Esophagus muscularis mucosa (tissue), 3 donors: ENCODE measurements around the gene TSSC4.

Experiments
- POLR2A ChIP-seq: fragments of 450-650 bp; IDR thresholded peaks from one replicate; pipeline ENCODE4 v1.6.1; 2017; ENCODE audit warnings: antibody characterized with exemption, moderate library complexity, mild to moderate bottlenecking, low read depth
- TF ChIP-seq, protein P1 (sequence below), 3 experiments: fragments of 200-600 bp in 2 of 3; fragments of 450-650 bp in 1 of 3; sonication (generic) in 2 of 3; IDR thresholded peaks; one replicate each; pipeline ENCODE4 v1.5.1; 2017 to 2019; ENCODE audit warnings: antibody characterized with exemption in 3 of 3, mild to moderate bottlenecking in 2 of 3, moderate library complexity in 1 of 3

GRCh38 chr11:2385156-2386151 is 15.1 kb upstream of the TSSC4 start:
- TF ChIP-seq, protein P1, sequence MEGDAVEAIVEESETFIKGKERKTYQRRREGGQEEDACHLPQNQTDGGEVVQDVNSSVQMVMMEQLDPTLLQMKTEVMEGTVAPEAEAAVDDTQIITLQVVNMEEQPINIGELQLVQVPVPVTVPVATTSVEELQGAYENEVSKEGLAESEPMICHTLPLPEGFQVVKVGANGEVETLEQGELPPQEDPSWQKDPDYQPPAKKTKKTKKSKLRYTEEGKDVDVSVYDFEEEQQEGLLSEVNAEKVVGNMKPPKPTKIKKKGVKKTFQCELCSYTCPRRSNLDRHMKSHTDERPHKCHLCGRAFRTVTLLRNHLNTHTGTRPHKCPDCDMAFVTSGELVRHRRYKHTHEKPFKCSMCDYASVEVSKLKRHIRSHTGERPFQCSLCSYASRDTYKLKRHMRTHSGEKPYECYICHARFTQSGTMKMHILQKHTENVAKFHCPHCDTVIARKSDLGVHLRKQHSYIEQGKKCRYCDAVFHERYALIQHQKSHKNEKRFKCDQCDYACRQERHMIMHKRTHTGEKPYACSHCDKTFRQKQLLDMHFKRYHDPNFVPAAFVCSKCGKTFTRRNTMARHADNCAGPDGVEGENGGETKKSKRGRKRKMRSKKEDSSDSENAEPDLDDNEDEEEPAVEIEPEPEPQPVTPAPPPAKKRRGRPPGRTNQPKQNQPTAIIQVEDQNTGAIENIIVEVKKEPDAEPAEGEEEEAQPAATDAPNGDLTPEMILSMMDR (IDR thresholded peaks at IDR 0.05) = no peak
- no peak for TF ChIP-seq POLR2A
